Coronary artery (tissue), 2 donors: ENCODE measurements around the gene TKFC.

Experiments
- DNase-seq: peaks from one replicate; pipeline ENCODE4 v3.0.0-alpha.2; 2017; ENCODE audit warnings: low spot score
- H3K27ac ChIP-seq, 2 donors: fragments of 200-600 bp; sonication (generic); one replicate each; pipeline ENCODE4 v1.5.1; 2016 to 2019
- H3K4me3 ChIP-seq: fragments of 200-600 bp; sonication (generic); 2 replicates; pipeline ENCODE4 v1.5.1; 2016; ENCODE audit warnings: mild to moderate bottlenecking, moderate library complexity
- CTCF ChIP-seq: fragments of 200-600 bp; sonication (generic); IDR thresholded peaks from one replicate; pipeline ENCODE4 v1.5.1; 2019; ENCODE audit warnings: antibody characterized with exemption

Gene TKFC

GRCh38 chr11:61367406-61367805, 34.4 kb downstream of the TKFC start:
- TF ChIP-seq CTCF: no peak
- DNase-seq: no peak
- Histone ChIP-seq H3K27ac (no peak overlapping the region), H3K4me3 (no peak overlapping the region)

GRCh38 chr11:61368646-61369045, 35.6 kb downstream of the TKFC start:
- H3K4me3 ChIP-seq: no peak overlapping the region
- H3K27ac ChIP-seq: peak overlapping the region in 1 of 2 donors; percentile 0
- DNase-seq: no peak
- no peak for TF ChIP-seq CTCF

GRCh38 chr11:61369372-61370348, 36.6 kb downstream of the TKFC start:
- TF ChIP-seq CTCF: no peak
- DNase-seq: no peak
- no peak overlapping the region for H3K4me3 ChIP-seq
- H3K27ac ChIP-seq: peak overlapping the region in 1 of 2 donors; percentile 48

GRCh38 chr11:61370349-61371005, 37.4 kb downstream of the TKFC start:
- DNase-seq: no peak
- no peak for TF ChIP-seq CTCF
- Histone ChIP-seq H3K27ac (peak overlapping the region in 1 of 2 donors; percentile 48), H3K4me3 (no peak overlapping the region)

- H3K4me3 ChIP-seq: no peak overlapping the region
- TF ChIP-seq CTCF: no peak
- no peak for DNase-seq
- no peak overlapping the region for H3K27ac ChIP-seq
Observed at GRCh38 chr11:61372659-61373420, 39.8 kb downstream of the TKFC start.

GRCh38 chr11:61375761-61376108, 42.7 kb downstream of the TKFC start:
- no peak for TF ChIP-seq CTCF
- H3K27ac ChIP-seq: no peak overlapping the region
- H3K4me3 ChIP-seq: no peak overlapping the region
- DNase-seq: no peak
